K562 treated with DMSO at 1 percent for 12 hours (cell line): ENCODE data around the gene RIPOR1. TPM values are rescaled to one million over a fixed set of nuclear protein-coding genes. Genes with fewer than 3 reads are reported as not detected.

Experiments
- total RNA-seq: library from RNA; unstranded; fragments of 300-600 nt; gene quantifications from 2 replicates; pipeline ENCODE4 v1.2.3, GENCODE V29; 2022; ENCODE audit not compliant: insufficient read depth

The RIPOR1 gene
- total RNA-seq, result 4.9 and 17.8 TPM in 2 replicates

GRCh38 chr16:67528222-67528869, at the start of gene RIPOR1:
RIPOR1 (plus strand) TSS chr16:67528829; CDS start chr16:67538447, 9,618 bp downstream.

GRCh38 chr16:67480833-67481560, 47.6 kb upstream of the RIPOR1 start, which contains the start of gene ATP6V0D1:
ATP6V0D1 (minus strand) TSS chr16:67481157; CDS start chr16:67481086, 71 bp downstream.

GRCh38 chr16:67483150-67483549, 45.5 kb upstream of the RIPOR1 start, which contains the start of gene AGRP:
AGRP (minus strand) TSS chr16:67483547; CDS start chr16:67483398, 149 bp downstream.

GRCh38 chr16:67562526-67562917, 33.9 kb downstream of the RIPOR1 start, which contains the start of gene CTCF:
CTCF (plus strand) TSS chr16:67562526; CDS start chr16:67610833, 48,307 bp downstream.

Other genes starting within 250 kb of the RIPOR1 start
- gene PLEKHG4, start 249.3 kb upstream of the RIPOR1 start, total RNA-seq, result 12.3 and 19.0 TPM in 2 replicates
- gene KCTD19, start 202.1 kb upstream of the RIPOR1 start, total RNA-seq, result 0.19 TPM in 1 of 2 replicates, not detected in the other
- 1.3 TPM in 1 of 2 replicates, not detected in the other for gene LRRC36, start 202.0 kb upstream of the RIPOR1 start, total RNA-seq
- not detected in 2 replicates for gene TPPP3, start 135.3 kb upstream of the RIPOR1 start, total RNA-seq
- not detected in 2 replicates for gene ZDHHC1, start 112.4 kb upstream of the RIPOR1 start, total RNA-seq
- gene HSD11B2, start 97.7 kb upstream of the RIPOR1 start, total RNA-seq, result 0.35 TPM in 1 of 2 replicates, not detected in the other
- 189 and 193 TPM in 2 replicates for gene ATP6V0D1, start 47.7 kb upstream of the RIPOR1 start, total RNA-seq
- gene AGRP, start 45.3 kb upstream of the RIPOR1 start, total RNA-seq, result not detected in 2 replicates
- gene CTCF, start 33.7 kb downstream of the RIPOR1 start, total RNA-seq, result 17.9 and 46.1 TPM in 2 replicates
- gene CARMIL2, start 116.3 kb downstream of the RIPOR1 start, total RNA-seq, result 0.36 and 2.1 TPM in 2 replicates
- gene ACD, start 131.4 kb downstream of the RIPOR1 start, total RNA-seq, result 43.3 and 43.7 TPM in 2 replicates
- gene PARD6A, start 132.1 kb downstream of the RIPOR1 start, total RNA-seq, result 2.0 and 2.6 TPM in 2 replicates
- gene ENKD1, start 137.9 kb downstream of the RIPOR1 start, total RNA-seq, result 11.1 and 13.9 TPM in 2 replicates
- 0.63 and 1.4 TPM in 2 replicates for gene C16orf86, start 138.0 kb downstream of the RIPOR1 start, total RNA-seq
- gene GFOD2, start 190.5 kb downstream of the RIPOR1 start, total RNA-seq, result 12.6 and 16.6 TPM in 2 replicates